Measurements from ENCODE around the gene GPR157. TPM values are rescaled to one million over a fixed set of nuclear protein-coding genes. Genes with fewer than 3 reads are reported as not detected.
A peak's percentile ranks its signal among the peaks of the same experiment; 100 is the strongest.

Gene GPR157
- 100 to 1,000 TPM in 1 of 4 donors, 10 to 100 TPM in 2, 1 to 10 TPM in 1; 3.3 to 208 (median 10.4) TPM for total RNA-seq

DNA sequence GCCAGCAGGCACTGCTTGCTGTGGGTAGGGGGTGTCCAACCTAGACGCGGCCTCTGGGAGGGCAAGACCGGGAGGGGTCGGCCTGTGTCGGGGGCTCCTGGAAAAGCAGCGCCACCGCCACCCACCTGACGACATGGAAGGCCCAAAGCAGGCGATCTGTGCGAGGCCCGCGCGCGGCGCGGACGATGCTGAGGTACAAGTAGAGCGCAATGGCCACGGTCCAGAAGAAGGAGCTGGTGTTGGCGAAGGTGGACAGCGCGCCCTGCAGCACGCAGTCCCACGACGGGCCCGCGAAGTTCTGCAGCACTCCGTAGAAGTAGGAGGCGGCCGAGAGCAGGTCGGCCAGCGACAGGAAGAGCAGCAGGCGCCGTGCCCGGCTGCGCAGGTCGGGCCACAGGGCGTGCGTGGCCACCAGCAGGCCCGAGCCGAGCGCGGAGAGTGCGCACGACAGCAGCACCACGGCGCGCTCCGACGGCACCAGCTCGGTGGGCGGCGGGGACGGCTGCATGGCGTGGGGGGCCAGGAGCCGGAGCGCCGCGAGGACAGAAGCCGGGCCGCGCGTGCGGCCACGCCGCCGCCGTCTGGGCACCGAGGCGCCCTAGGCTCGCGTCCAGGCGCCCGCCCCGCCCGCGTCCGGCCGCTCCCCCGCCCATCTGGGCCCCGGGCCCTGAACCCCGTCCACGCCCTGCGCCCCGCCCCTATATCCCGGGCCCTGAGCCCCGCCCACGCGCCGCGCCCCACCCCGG lies at the start of gene GPR157:
TSS of gene GPR157 (minus strand) at position 583 of the 746 bp plus-strand sequence. CDS start at position 508, 75 bp downstream.
- H3K27me3 ChIP-seq = no peaks in the 10 kb centered on the region

DNA sequence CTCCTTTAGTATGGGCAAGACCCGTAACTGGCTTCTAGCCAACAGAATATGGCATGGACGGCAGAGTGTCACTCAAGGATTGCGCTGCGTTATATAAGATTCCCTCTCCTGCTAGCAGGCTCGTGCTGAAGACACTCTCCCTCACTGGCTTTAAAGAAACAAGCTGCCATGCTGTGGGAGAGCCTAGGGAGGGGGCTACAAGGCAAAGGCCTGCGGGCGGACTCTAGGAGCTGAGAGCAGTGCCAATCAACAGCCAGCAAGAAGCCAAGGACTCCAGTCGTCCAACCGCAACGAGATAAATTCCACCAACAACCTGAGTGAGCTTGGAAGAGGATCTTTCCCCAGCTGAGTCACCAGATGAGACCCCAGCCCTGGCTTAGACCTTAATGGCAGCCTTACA lies 45.9 kb upstream of the GPR157 start:
- Histone ChIP-seq H3K4me1 (no peaks in the 10 kb centered on the region), H3K36me3 (no peaks in the 10 kb centered on the region), H3K9me3 (no peaks in the 10 kb centered on the region), H3K27ac (no peak overlapping the region), H3K4me3 (no peak overlapping the region), H3K27me3 (no peaks in the 10 kb centered on the region)
- DNase-seq = no peak
- no peak for TF ChIP-seq CTCF (IDR thresholded peaks at IDR 0.05)
- no peak for TF ChIP-seq POLR2A (IDR thresholded peaks at IDR 0.05)

More for the DNA sequence above, at the start of gene GPR157:
- peak; percentile 94 to 97 (median 97) for DNase-seq
- no peaks in the 10 kb centered on the region for H3K36me3 ChIP-seq
- H3K27ac ChIP-seq = peak within 1 kb of the TSS; percentile 79 to 92 (median 86)
- H3K4me3 ChIP-seq = peak within 1 kb of the TSS; percentile 65 to 87 (median 76)
- TF ChIP-seq POLR2A (IDR thresholded peaks at IDR 0.05) = peak in 1 of 2 donors; percentile 81
- TF ChIP-seq CTCF (IDR thresholded peaks at IDR 0.05) = peak in 2 of 6 experiments; percentile 30 to 31
- H3K4me1 ChIP-seq = peaks cover 0 to 29% (median 9%) of the 10 kb centered on the region in 4 donors
- no peaks in the 10 kb centered on the region for H3K9me3 ChIP-seq

DNA sequence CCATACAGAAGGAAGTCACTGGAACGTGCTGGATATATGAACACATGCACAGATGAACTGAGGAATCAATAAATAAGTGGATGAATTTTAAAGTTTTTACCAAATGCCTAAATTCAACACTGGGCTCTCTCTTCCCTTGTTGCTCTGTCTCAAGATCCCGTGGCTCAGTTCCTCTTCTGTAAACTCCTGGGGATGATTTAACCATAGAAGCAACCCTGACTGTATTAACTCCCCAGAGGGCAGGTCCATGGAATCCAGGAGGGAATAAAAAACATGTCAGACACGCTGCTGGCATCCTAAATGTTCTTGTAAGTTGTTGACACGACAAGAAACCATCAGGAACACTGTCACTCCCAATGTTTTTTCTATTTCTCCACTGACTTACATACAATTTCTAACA lies 45.3 kb upstream of the GPR157 start:
- Histone ChIP-seq H3K36me3 (no peaks in the 10 kb centered on the region), H3K27ac (no peak overlapping the region), H3K27me3 (no peaks in the 10 kb centered on the region), H3K4me1 (no peaks in the 10 kb centered on the region), H3K9me3 (no peaks in the 10 kb centered on the region), H3K4me3 (no peak overlapping the region)
- TF ChIP-seq CTCF (IDR thresholded peaks at IDR 0.05) = no peak
- no peak for TF ChIP-seq POLR2A (IDR thresholded peaks at IDR 0.05)
- DNase-seq = no peak

DNA sequence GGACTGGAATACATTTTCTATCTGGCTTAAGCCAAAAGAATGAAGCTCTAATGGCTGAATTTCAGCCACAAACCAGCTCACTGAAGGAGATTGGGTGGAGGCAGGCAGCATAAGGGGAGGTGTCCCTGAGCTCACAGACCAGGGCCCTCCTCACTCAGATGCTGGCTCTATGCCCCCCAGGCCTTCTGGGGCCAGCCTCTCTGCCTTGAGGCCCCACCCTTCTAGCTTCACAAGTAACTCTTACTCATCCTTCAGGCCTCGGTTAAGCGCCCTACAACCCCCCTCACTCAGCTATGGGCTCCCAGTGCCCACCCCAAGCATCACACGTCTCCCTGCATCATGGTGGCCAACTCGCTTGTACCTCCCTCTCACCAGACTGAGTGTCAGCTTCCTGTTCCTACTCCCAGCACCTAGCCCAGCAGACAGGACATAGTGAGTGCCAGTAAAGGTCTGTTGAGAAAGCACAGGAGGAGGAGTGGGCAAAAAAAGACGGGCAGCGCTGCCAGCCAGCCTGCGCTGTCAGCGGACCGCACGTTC lies 40.8 kb upstream of the GPR157 start:
- DNase-seq = no peak
- Histone ChIP-seq H3K4me3 (no peak overlapping the region), H3K9me3 (no peaks in the 10 kb centered on the region), H3K27me3 (no peaks in the 10 kb centered on the region), H3K27ac (no peak overlapping the region), H3K4me1 (peaks cover 0 to 7% (median 0%) of the 10 kb centered on the region in 4 donors), H3K36me3 (no peaks in the 10 kb centered on the region)
- TF ChIP-seq CTCF (IDR thresholded peaks at IDR 0.05) (no peak), POLR2A (IDR thresholded peaks at IDR 0.05) (no peak)

DNA sequence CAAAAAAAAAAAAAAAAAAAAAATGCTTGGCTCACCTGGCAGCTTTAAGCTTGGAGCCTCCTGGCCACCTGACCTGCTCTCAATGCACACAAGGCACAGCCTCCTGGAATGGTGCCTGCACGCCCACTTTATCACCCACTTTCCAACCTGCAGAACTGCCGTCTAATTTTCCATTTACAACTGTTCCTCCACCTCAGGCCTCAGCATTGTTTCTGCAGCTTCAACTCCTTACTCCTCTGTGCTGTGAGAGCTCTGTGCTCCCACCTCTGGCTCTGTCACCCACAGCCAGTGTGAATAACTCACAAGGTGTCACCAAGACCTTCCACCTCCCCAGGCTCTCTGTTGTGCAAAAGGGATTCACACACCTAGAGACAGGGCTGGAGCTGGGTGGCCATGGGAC lies 38.7 kb upstream of the GPR157 start:
- DNase-seq = no peak
- no peaks in the 10 kb centered on the region for H3K27me3 ChIP-seq
- no peak overlapping the region for H3K27ac ChIP-seq
- no peak overlapping the region for H3K4me3 ChIP-seq
- H3K36me3 ChIP-seq = no peaks in the 10 kb centered on the region
- no peak for TF ChIP-seq POLR2A (IDR thresholded peaks at IDR 0.05)
- no peak for TF ChIP-seq CTCF (IDR thresholded peaks at IDR 0.05)
- peaks cover 0 to 18% (median 8%) of the 10 kb centered on the region in 4 donors for H3K4me1 ChIP-seq
- no peaks in the 10 kb centered on the region for H3K9me3 ChIP-seq

Measured in Peyer's patch (tissue), 4 donors.